Stomach smooth muscle (tissue), 2 donors: ENCODE measurements around the gene CRIM1.

Source experiments
- H3K27ac ChIP-seq: one replicate; pipeline ENCODE4 v1.7.0; 2013; ENCODE audit warnings: mild to moderate bottlenecking, low read length, inconsistent platforms
- H3K27me3 ChIP-seq, 2 donors: one replicate each; pipeline ENCODE4 v1.7.0; 2013; ENCODE audit warnings: low read length in 2 of 2; ENCODE audit not compliant: insufficient read depth in 2 of 2, control insufficient read depth in 1 of 2
- H3K36me3 ChIP-seq, 2 donors: one replicate each; pipeline ENCODE4 v1.7.0; 2013; ENCODE audit warnings: low read length in 2 of 2; ENCODE audit not compliant: control insufficient read depth in 2 of 2, insufficient read depth in 2 of 2
- H3K4me1 ChIP-seq: one replicate; pipeline ENCODE4 v1.7.0; 2013; ENCODE audit warnings: low read length; ENCODE audit not compliant: control insufficient read depth, insufficient read depth
- H3K4me3 ChIP-seq, 2 donors: one replicate each; pipeline ENCODE4 v1.7.0; 2013; ENCODE audit warnings: low read length in 2 of 2
- H3K9ac ChIP-seq, 2 donors: one replicate each; pipeline ENCODE4 v1.7.0; 2013; ENCODE audit warnings: low read length in 2 of 2, mild to moderate bottlenecking in 1 of 2
- H3K9me3 ChIP-seq, 2 donors: one replicate each; pipeline ENCODE4 v1.7.0; 2013; ENCODE audit warnings: low read length in 2 of 2; ENCODE audit not compliant: control insufficient read depth in 2 of 2
- donor health status: healthy.
- donor health status: Pancreatic carcinoma.

Gene CRIM1

DNA sequence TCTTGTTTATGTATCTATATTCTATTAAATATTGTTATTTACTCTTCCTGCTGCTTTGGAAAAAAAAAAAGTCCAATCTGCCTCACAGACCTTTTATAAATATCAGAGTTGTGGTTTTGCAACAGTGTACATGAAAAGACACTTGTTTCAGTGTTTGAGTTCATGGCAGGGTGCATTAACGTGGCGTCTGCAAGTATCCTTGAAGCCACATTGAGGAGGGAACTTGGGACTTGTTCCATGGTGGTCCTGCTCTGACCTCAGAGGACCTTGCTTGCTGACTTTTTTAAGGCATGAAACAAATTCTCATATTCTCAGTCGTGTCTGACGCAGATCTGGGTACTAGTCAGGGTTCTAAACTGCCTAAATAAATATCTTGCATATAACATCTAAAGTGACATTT is 55.1 kb downstream of the CRIM1 start:
- Histone ChIP-seq H3K9ac (no peak overlapping the region), H3K27ac (no peak overlapping the region), H3K36me3 (no peaks in the 10 kb centered on the region), H3K4me3 (no peak overlapping the region), H3K27me3 (no peaks in the 10 kb centered on the region), H3K9me3 (no peaks in the 10 kb centered on the region), H3K4me1 (peaks cover 15% of the 10 kb centered on the region)

GRCh38 chr2:36411962-36412444 is 56.4 kb downstream of the CRIM1 start:
- H3K27ac ChIP-seq = no peak overlapping the region
- H3K4me1 ChIP-seq = peaks cover 22% of the 10 kb centered on the region
- no peak overlapping the region for H3K9ac ChIP-seq
- no peaks in the 10 kb centered on the region for H3K27me3 ChIP-seq
- H3K9me3 ChIP-seq = no peaks in the 10 kb centered on the region
- H3K4me3 ChIP-seq = no peak overlapping the region
- no peaks in the 10 kb centered on the region for H3K36me3 ChIP-seq

- Histone ChIP-seq H3K9ac (no peak overlapping the region), H3K27ac (no peak overlapping the region), H3K27me3 (no peaks in the 10 kb centered on the region), H3K9me3 (no peaks in the 10 kb centered on the region), H3K4me3 (no peak overlapping the region), H3K4me1 (peaks cover 22% of the 10 kb centered on the region), H3K36me3 (no peaks in the 10 kb centered on the region)
Observed at GRCh38 chr2:36413218-36413617, 57.6 kb downstream of the CRIM1 start.

DNA sequence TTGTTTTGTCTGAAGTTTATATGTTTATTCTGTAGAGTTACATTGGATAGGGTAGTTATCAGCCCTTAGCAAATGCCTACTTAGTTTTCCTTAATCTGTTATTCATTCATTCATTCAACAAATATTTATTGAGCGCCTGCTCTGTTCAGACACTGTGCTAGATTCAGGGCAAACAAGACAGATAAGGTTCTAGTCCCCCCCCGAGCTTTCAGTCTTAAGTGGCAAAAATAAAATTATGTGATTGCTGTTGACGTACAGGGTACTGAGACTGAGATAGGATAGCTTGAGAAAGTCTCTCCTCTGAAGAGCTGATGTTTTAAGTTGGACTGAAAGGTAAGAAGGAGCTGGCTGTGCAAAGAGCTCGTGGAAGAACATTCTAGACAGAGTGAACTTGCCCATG is 58.7 kb downstream of the CRIM1 start:
- Histone ChIP-seq H3K27me3 (no peaks in the 10 kb centered on the region), H3K27ac (no peak overlapping the region), H3K9me3 (no peaks in the 10 kb centered on the region), H3K4me3 (no peak overlapping the region), H3K4me1 (peaks cover 20% of the 10 kb centered on the region), H3K9ac (no peak overlapping the region), H3K36me3 (no peaks in the 10 kb centered on the region)

GRCh38 chr2:36415381-36416022 is 59.9 kb downstream of the CRIM1 start:
- Histone ChIP-seq H3K9me3 (no peaks in the 10 kb centered on the region), H3K27ac (no peak overlapping the region), H3K36me3 (no peaks in the 10 kb centered on the region), H3K4me3 (no peak overlapping the region), H3K9ac (no peak overlapping the region), H3K27me3 (no peaks in the 10 kb centered on the region), H3K4me1 (peaks cover 21% of the 10 kb centered on the region)

DNA sequence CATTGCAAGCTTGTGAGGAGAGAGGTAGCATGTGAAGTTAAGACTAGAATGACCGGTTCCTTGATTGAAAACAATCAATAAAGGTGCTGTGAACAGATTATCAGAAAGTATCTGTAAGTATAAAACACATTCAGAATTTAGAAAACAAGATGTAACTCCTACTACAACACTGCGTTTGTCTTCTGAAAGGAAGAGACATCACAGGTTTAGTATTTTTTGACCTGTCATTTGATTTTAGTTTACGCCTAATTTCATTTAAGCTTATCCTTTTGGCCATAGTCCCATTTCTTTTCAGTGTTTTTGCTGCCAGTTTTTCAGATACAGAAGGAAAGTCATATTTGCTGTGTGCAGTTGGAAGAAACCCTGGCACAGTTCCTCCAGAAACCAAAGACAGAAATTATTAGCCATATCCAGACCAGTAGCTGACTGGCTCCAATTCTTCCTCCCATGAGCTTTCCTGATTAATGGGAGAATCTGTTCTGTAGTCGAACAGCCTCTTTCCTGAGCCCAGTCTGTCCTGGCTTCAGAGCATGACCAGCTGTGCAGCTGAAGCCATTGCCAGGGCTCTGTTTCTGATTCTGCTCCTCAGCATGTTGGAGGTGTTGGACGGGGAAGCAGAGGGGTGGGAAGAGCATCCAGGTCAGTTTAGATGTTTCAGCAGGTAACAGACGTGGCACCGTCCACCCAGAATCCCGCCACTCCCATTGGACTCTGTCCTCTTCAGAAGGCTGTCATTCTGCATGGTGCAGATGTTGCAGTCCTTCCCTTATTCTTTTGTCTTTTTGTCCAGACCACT is 61.0 kb downstream of the CRIM1 start:
- H3K36me3 ChIP-seq = no peaks in the 10 kb centered on the region
- no peak overlapping the region for H3K27ac ChIP-seq
- peaks cover 22% of the 10 kb centered on the region for H3K4me1 ChIP-seq
- H3K9me3 ChIP-seq = no peaks in the 10 kb centered on the region
- H3K27me3 ChIP-seq = no peaks in the 10 kb centered on the region
- no peak overlapping the region for H3K9ac ChIP-seq
- H3K4me3 ChIP-seq = no peak overlapping the region

DNA sequence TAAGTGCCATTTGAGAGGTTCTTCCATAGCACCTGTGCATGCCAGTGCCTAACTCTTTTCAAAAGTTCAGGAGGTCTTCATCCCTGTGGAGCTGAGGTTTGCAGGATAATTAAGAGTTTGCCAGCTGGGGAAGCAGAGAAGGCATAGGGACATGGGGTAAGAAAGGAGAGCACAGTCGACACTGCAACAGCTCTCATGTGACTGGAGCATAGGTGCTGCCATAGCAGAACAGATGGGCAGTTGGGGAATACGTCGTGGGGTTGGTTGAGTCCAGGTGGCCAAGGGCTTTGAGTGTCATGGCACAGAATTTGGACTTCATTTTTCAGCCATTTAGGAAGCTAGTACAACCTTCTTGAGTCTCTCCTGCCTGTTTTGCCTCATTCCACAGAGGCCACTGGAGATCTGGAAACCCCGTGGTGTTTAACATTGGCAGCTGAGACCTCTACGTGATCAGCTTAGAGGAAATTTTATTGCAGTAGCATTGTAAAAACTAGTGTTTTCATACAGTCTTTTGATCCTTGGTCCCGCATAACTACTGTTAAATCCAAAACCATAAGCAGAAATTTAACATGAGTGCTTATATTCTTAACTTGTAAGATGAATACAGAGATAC is 65.1 kb downstream of the CRIM1 start:
- peaks cover 14% of the 10 kb centered on the region for H3K4me1 ChIP-seq
- no peak overlapping the region for H3K27ac ChIP-seq

GRCh38 chr2:36421379-36421778 is 65.8 kb downstream of the CRIM1 start:
- no peaks in the 10 kb centered on the region for H3K36me3 ChIP-seq
- no peak overlapping the region for H3K4me3 ChIP-seq
- H3K9me3 ChIP-seq = no peaks in the 10 kb centered on the region
- H3K27me3 ChIP-seq = no peaks in the 10 kb centered on the region
- peaks cover 13% of the 10 kb centered on the region for H3K4me1 ChIP-seq
- no peak overlapping the region for H3K27ac ChIP-seq
- H3K9ac ChIP-seq = no peak overlapping the region

More for the DNA sequence above, 65.1 kb downstream of the CRIM1 start:
- H3K36me3 ChIP-seq = no peaks in the 10 kb centered on the region
- no peak overlapping the region for H3K4me3 ChIP-seq
- no peaks in the 10 kb centered on the region for H3K27me3 ChIP-seq
- no peaks in the 10 kb centered on the region for H3K9me3 ChIP-seq
- no peak overlapping the region for H3K9ac ChIP-seq

- Histone ChIP-seq H3K4me1 (peaks cover 3% of the 10 kb centered on the region), H3K27ac (no peak overlapping the region), H3K4me3 (no peak overlapping the region), H3K9ac (no peak overlapping the region), H3K36me3 (no peaks in the 10 kb centered on the region), H3K27me3 (no peaks in the 10 kb centered on the region), H3K9me3 (no peaks in the 10 kb centered on the region)
Observed at GRCh38 chr2:36423172-36423571, 67.6 kb downstream of the CRIM1 start.

DNA sequence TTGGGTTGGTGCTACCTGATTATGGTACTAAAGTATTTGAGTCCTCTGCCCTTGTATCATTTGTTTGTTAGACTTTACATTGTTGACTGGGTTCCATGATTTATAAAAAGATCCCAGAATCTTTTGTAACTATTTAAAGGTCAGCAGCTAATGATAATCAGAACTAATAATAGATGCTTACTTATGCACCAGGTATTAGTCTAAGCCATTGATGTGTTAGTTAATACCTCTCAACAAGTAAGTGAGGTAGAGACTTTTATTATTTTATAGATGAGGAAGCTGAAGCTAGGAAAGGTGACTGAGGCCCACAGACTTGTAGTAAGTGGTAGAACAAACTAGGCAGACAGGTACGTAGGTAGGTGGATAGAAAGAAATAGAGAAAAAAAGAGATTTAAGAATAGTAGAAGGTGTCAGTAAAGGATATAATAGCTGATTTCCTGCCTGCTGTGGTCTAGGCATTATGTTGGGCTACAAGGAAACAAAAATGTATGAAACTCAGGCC is 68.1 kb downstream of the CRIM1 start:
- H3K4me1 ChIP-seq = peaks cover 3% of the 10 kb centered on the region
- H3K9me3 ChIP-seq = no peaks in the 10 kb centered on the region
- H3K4me3 ChIP-seq = no peak overlapping the region
- H3K9ac ChIP-seq = no peak overlapping the region
- H3K36me3 ChIP-seq = no peaks in the 10 kb centered on the region
- H3K27me3 ChIP-seq = no peaks in the 10 kb centered on the region
- no peak overlapping the region for H3K27ac ChIP-seq
